Measurements from ENCODE around the gene HIKESHI. TPM values are rescaled to one million over a fixed set of nuclear protein-coding genes. Genes with fewer than 3 reads are reported as not detected.

HIKESHI gene
- total and polyA plus RNA-seq, 2 experiments from 2014 or later: 71.2 to 162 TPM

GRCh38 chr11:86257446-86257845, 44.6 kb upstream of the HIKESHI start (continued):
- TF ChIP-seq, protein P1, sequence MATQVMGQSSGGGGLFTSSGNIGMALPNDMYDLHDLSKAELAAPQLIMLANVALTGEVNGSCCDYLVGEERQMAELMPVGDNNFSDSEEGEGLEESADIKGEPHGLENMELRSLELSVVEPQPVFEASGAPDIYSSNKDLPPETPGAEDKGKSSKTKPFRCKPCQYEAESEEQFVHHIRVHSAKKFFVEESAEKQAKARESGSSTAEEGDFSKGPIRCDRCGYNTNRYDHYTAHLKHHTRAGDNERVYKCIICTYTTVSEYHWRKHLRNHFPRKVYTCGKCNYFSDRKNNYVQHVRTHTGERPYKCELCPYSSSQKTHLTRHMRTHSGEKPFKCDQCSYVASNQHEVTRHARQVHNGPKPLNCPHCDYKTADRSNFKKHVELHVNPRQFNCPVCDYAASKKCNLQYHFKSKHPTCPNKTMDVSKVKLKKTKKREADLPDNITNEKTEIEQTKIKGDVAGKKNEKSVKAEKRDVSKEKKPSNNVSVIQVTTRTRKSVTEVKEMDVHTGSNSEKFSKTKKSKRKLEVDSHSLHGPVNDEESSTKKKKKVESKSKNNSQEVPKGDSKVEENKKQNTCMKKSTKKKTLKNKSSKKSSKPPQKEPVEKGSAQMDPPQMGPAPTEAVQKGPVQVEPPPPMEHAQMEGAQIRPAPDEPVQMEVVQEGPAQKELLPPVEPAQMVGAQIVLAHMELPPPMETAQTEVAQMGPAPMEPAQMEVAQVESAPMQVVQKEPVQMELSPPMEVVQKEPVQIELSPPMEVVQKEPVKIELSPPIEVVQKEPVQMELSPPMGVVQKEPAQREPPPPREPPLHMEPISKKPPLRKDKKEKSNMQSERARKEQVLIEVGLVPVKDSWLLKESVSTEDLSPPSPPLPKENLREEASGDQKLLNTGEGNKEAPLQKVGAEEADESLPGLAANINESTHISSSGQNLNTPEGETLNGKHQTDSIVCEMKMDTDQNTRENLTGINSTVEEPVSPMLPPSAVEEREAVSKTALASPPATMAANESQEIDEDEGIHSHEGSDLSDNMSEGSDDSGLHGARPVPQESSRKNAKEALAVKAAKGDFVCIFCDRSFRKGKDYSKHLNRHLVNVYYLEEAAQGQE (IDR thresholded peaks at IDR 0.05; ENCODE audit: unreplicated experiment): no peak
- TF ChIP-seq ZNF462 (CRISPR knock-in tag; IDR thresholded peaks at IDR 0.05) (no peak), NANOG (IDR thresholded peaks at IDR 0.05; ENCODE audit: borderline replicate concordance) (no peak), ZNF331 (CRISPR knock-in tag; IDR thresholded peaks at IDR 0.05; ENCODE audit: low read depth) (no peak), CREB1 (CRISPR knock-in tag; IDR thresholded peaks at IDR 0.05; ENCODE audit: low read depth) (no peak), EZH2phosphoT487 (IDR thresholded peaks at IDR 0.05; ENCODE audit: unreplicated experiment) (no peak)

DNA sequence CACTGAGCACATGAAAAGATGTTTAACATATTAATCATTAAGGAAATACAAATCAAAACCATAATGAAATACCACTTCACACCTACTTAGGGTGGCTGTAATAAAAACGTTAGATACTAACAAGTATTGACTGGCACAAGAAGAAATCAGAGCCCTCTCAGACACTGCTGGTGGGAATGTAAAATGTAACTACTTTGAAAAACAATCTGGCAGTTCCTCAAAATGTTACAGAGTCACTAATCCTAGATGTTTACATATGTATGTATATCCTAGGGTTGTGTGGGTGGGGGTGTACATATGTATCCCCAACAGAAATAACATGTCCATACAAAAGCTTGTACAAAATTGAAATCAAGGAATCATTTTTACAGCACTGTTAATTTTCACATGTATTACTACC, 42.3 kb upstream of the HIKESHI start:
- Mint-ChIP-seq H3K4me3 (no peak overlapping the region), H3K4me1 (no peaks in the 10 kb centered on the region), H3K9me3 (no peaks in the 10 kb centered on the region; the same call in 2 of the 3 replicates), H3K27me3 (ENCODE audit: insufficient read depth, low read depth, poor library complexity) (peaks cover 5% of the 10 kb centered on the region), H3K36me3 (ENCODE audit: low read depth) (peaks cover 42% of the 10 kb centered on the region), H3K27ac (no peak overlapping the region)
- H2AFZ ChIP-seq: no peak overlapping the region
- H3K79me2 ChIP-seq (replicated peaks; ENCODE audit: insufficient read depth): peaks cover 13% of the 10 kb centered on the region
- H4K20me1 ChIP-seq (replicated peaks; ENCODE audit: insufficient read depth): no peaks in the 10 kb centered on the region
- H3K36me3 ChIP-seq (ENCODE audit: insufficient read depth): no peaks in the 10 kb centered on the region
- no peaks in the 10 kb centered on the region for H3K27me3 ChIP-seq (ENCODE audit: insufficient read depth)
- no peaks in the 10 kb centered on the region for H3K4me1 ChIP-seq (ENCODE audit: insufficient read depth)
- H3K4me2 ChIP-seq: no peak overlapping the region
- no peak for DNase-seq (ENCODE audit: low spot score)
- no peaks in the 10 kb centered on the region for H3K9me2 ChIP-seq (ENCODE audit: insufficient read depth)
- ATAC-seq: no peak
- H3F3A ChIP-seq (replicated peaks; ENCODE audit: low read depth): no peaks in the 10 kb centered on the region
- H3K27ac ChIP-seq (ENCODE audit: low read depth): no peak overlapping the region
- no peak overlapping the region for H3K4me3 ChIP-seq
- TF ChIP-seq, protein P1 (IDR thresholded peaks at IDR 0.05; ENCODE audit: unreplicated experiment): no peak
